GM12878 (cell line): ENCODE results near the gene CCDC63. TPM values are rescaled to one million over a fixed set of nuclear protein-coding genes. Genes with fewer than 3 reads are reported as not detected.
"Not testable (repeated sequence)": the region's sequence is repeated elsewhere in the genome, so short reads cannot be mapped to it uniquely, and the experiment has no call there.

ENCODE experiments used
- ATAC-seq: fragments of 200-7000 bp; cut with Tn5 transposase; 3 replicates; pipeline ENCODE4 v1.9.1; 2020; ENCODE audit warnings: mild to moderate bottlenecking, moderate library complexity
- BruUV-seq: library from RNA; stranded (reverse); fragments of 400-500 nt; replicated peaks from 2 replicates; lab custom pipeline; 2021; lab: Mats Ljungman, UMichigan
- CTCF ChIA-PET: fragments of 300-600 bp; sonication (Branson Sonifier 250); formaldehyde crosslinking; extraction: SDS; loops from one replicate; lab custom pipeline; 2021; ENCODE audit warnings: inconsistent platforms; lab: Yijun Ruan, JAX
- POLR2A ChIA-PET: fragments of 350-600 bp; formaldehyde crosslinking; extraction: SDS; loops from one replicate; lab custom pipeline; 2021; ENCODE audit warnings: inconsistent platforms; lab: Charles Lee
- RAD21 ChIA-PET: fragments of 300-600 bp; sonication (Branson Sonifier 250); formaldehyde crosslinking; loops from one replicate; lab custom pipeline; 2023; ENCODE audit warnings: antibody characterized with exemption; ENCODE audit not compliant: unreplicated experiment; lab: Charles Lee
- SMC1A ChIA-PET: fragments of 300-600 bp; sonication (Branson Sonifier 250); formaldehyde crosslinking; loops from one replicate; lab custom pipeline; 2023; ENCODE audit not compliant: unreplicated experiment, uncharacterized antibody; lab: Charles Lee
- DNase-seq: peaks from one replicate; pipeline ENCODE4 v3.0.0-alpha.2; 2011; ENCODE audit warnings: low read depth, low spot score
- FAIRE-seq: peaks from 3 replicates; lab custom pipeline; 2011; peaks lifted over from hg19 to GRCh38; lab: Jason Lieb, UNC
- H2AFZ ChIP-seq: 2 replicates; pipeline ENCODE4 v1.6.0; 2011; ENCODE audit warnings: low read depth, low read length, control low read depth; ENCODE audit not compliant: control insufficient read depth
- H3K27ac ChIP-seq: 2 replicates; pipeline ENCODE4 v1.5.1; 2011; ENCODE audit warnings: control low read depth; ENCODE audit not compliant: control insufficient read depth, insufficient read depth
- H3K27me3 ChIP-seq, 2 experiments: replicated peaks in 1 of 2; 2 replicates each; pipeline versions ENCODE4 v1.6.0 to v1.6.1; 2011; ENCODE audit warnings: low read length in 1 of 2; ENCODE audit not compliant: control insufficient read depth in 2 of 2, insufficient read depth in 2 of 2
- H3K36me3 ChIP-seq, 2 experiments: 2 replicates each; pipeline ENCODE4 v1.5.1; 2011; ENCODE audit warnings: low read length in 1 of 2; ENCODE audit not compliant: control insufficient read depth in 2 of 2, insufficient read depth in 2 of 2
- H3K4me1 ChIP-seq: 2 replicates; pipeline ENCODE4 v1.6.1; 2011; ENCODE audit warnings: mild to moderate bottlenecking, low read length, moderate library complexity, mixed read lengths; ENCODE audit not compliant: control insufficient read depth, insufficient read depth
- H3K4me2 ChIP-seq: 2 replicates; pipeline ENCODE4 v1.6.0; 2011; ENCODE audit warnings: control low read depth; ENCODE audit not compliant: control insufficient read depth, insufficient read depth
- H3K4me3 ChIP-seq: fragments of 200-600 bp; sonication (generic); 2 replicates; pipeline ENCODE4 v1.5.1; 2016
- H3K79me2 ChIP-seq: 2 replicates; pipeline ENCODE4 v1.6.0; 2011; ENCODE audit warnings: low read length; ENCODE audit not compliant: control insufficient read depth, insufficient read depth
- H3K9ac ChIP-seq: 2 replicates; pipeline ENCODE4 v1.8.0; 2011; ENCODE audit warnings: low read length, control low read depth, mixed read lengths; ENCODE audit not compliant: control insufficient read depth, insufficient read depth
- H3K9me3 ChIP-seq: replicated peaks from 3 replicates; pipeline ENCODE4 v1.5.1; 2011; ENCODE audit warnings: mild to moderate bottlenecking, low read length; ENCODE audit not compliant: control insufficient read depth, insufficient read depth
- H4K20me1 ChIP-seq: 2 replicates; pipeline ENCODE4 v1.6.0; 2011; ENCODE audit not compliant: control insufficient read depth, insufficient read depth
- MYC ChIP-seq: IDR thresholded peaks from 2 replicates; pipeline ENCODE4 v1.6.1; 2011; ENCODE audit warnings: mild to moderate bottlenecking, low read length, moderate library complexity, inconsistent platforms; ENCODE audit not compliant: insufficient read depth, insufficient replicate concordance, insufficient read length, severe bottlenecking
- SPI1 ChIP-seq: IDR thresholded peaks from 2 replicates; pipeline ENCODE4 v1.6.1; 2011; ENCODE audit warnings: low read depth, mild to moderate bottlenecking, low read length, moderate library complexity, borderline replicate concordance; ENCODE audit not compliant: insufficient read depth
- ZSCAN29 ChIP-seq: fragments of 450-650 bp; IDR thresholded peaks from 2 replicates; pipeline ENCODE4 v1.6.1; 2017; ENCODE audit warnings: mild to moderate bottlenecking, moderate library complexity
- WGBS: methylation state at CpG from one replicate; pipeline ENCODE4 v1.1.6; 2016; ENCODE audit warnings: low lambda C conversion rate; ENCODE audit not compliant: insufficient replicate concordance, insufficient coverage; ENCODE audit errors: missing lambda C conversion rate; 5-methylcytosine and 5-hydroxymethylcytosine counted together
- in situ Hi-C: fragments of 300-500 bp; cut with MboI; formaldehyde crosslinking; loops from 9 replicates; pipeline ENCODE4 v1.14.3; 2018; ENCODE audit warnings: mixed read lengths
- intact Hi-C: fragments of 100-400 bp; cut with micrococcal nuclease; formaldehyde crosslinking; loops from one replicate; pipeline ENCODE4 v1.14.2; 2022; ENCODE audit not compliant: unreplicated experiment
- polyA plus RNA-seq, 11 experiments: library from polyadenylated mRNA; depleted of rRNA in 4 of 11; unstranded in 6 of 11; stranded (reverse) in 5 of 11; fragments of >200 nt; fragmentation: Nextera tagmentation in 4 of 11; fragmentation: Illumina TruSeq in 1 of 11; extraction: Ambion mirVana in 4 of 11; extraction: Trizol in 1 of 11; gene quantifications; 1 replicate in 1 of 11; 2 replicates in 10 of 11; pipeline versions ENCODE4 v1.2.1 to v1.2.3, GENCODE V29; 2011 to 2016; ENCODE audit warnings: inconsistent platforms in 2 of 11, missing spikeins in 2 of 11, low read depth in 1 of 11
- total RNA-seq, 4 experiments: library from RNA; depleted of rRNA in 3 of 4; stranded (reverse); fragments of >200 nt in 3 of 4; fragmentation: Illumina TruSeq in 1 of 4; extraction: Trizol in 1 of 4; gene quantifications; 2 replicates each; pipeline versions ENCODE4 v1.2.1 to v1.2.3, GENCODE V29; 2013 to 2021
- TF ChIP-seq, protein P1 (sequence below): fragments of 450-650 bp; conservative IDR thresholded peaks from 2 replicates; pipeline ENCODE4 v1.6.1; 2017; ENCODE audit warnings: mild to moderate bottlenecking, moderate library complexity
- TF ChIP-seq, protein P2 (sequence below): fragments of 450-650 bp; formaldehyde crosslinking; IDR thresholded peaks from 2 replicates; pipeline ENCODE4 v1.5.0; 2022; ENCODE audit warnings: mild to moderate bottlenecking, missing genetic modification characterization

CCDC63 gene
- total and polyA plus RNA-seq, 10 of the 15 experiments (the other 5 are each of a cell fraction or from before 2014, with no cell fraction given) = not detected

DNA sequence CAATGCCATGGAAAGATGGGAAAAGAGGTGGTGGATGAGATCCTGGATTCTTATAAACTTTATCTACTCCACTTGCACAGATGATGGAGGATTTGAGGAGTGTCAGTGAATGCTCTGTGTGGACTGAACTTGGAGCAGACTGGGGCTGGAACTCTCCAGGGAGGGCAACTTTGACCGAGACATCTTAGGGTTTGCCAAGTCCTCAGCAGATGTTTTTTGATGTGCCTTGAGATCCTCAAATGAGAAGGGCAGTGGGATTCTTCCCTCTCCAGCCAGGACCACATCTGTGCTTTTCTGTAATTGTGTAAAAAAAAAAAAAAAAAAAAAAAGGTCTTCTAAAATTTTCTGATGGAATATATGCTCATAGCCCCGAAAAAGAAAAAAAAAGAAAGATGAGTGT, 96.6 kb downstream of the CCDC63 start (continued):
- TF ChIP-seq, protein P1, sequence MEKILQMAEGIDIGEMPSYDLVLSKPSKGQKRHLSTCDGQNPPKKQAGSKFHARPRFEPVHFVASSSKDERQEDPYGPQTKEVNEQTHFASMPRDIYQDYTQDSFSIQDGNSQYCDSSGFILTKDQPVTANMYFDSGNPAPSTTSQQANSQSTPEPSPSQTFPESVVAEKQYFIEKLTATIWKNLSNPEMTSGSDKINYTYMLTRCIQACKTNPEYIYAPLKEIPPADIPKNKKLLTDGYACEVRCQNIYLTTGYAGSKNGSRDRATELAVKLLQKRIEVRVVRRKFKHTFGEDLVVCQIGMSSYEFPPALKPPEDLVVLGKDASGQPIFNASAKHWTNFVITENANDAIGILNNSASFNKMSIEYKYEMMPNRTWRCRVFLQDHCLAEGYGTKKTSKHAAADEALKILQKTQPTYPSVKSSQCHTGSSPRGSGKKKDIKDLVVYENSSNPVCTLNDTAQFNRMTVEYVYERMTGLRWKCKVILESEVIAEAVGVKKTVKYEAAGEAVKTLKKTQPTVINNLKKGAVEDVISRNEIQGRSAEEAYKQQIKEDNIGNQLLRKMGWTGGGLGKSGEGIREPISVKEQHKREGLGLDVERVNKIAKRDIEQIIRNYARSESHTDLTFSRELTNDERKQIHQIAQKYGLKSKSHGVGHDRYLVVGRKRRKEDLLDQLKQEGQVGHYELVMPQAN = no peak
- TF ChIP-seq, all 136 proteins: peak for 0

DNA sequence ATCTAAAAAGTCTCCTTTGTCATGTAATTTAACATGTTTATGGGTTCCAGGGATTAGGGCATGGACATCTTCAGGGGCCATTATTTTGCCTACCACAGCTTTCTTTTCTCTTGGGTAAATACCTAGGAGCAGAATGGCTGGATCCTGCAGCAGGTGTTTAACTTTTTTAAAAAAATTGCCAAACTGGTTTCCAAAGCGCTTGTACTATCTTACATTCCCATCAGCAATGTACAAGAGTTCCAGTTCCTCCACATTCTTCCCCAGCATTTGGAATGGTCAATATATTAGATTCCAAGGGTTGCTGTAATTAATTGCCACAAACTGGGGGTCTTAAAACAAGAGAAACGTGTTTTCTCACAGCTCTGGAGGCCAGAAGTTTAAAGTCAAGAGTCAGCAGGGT, 101.3 kb downstream of the CCDC63 start:
- Histone ChIP-seq H3K79me2 (no peaks in the 10 kb centered on the region), H3K4me3 (no peak overlapping the region), H3K27me3 (no peaks in the 10 kb centered on the region), H3K36me3 (no peaks in the 10 kb centered on the region), H4K20me1 (no peaks in the 10 kb centered on the region), H3K4me2 (no peak overlapping the region), H3K27ac (no peak overlapping the region), H2AFZ (no peak overlapping the region), H3K4me1 (no peaks in the 10 kb centered on the region), H3K9ac (no peak overlapping the region), H3K9me3 (peaks cover 4% of the 10 kb centered on the region; the same call in 2 of the 3 replicates)
- SMC1A ChIA-PET = no interaction called here
- intact Hi-C loops = no loop called here
- 0% methylated on average over 2 of the region's 2 CpGs for WGBS
- POLR2A ChIA-PET = no interaction called here
- no peak for DNase-seq
- no peak for TF ChIP-seq ZSCAN29
- TF ChIP-seq SPI1 = no peak
- no peak for TF ChIP-seq MYC
- TF ChIP-seq, protein P2, sequence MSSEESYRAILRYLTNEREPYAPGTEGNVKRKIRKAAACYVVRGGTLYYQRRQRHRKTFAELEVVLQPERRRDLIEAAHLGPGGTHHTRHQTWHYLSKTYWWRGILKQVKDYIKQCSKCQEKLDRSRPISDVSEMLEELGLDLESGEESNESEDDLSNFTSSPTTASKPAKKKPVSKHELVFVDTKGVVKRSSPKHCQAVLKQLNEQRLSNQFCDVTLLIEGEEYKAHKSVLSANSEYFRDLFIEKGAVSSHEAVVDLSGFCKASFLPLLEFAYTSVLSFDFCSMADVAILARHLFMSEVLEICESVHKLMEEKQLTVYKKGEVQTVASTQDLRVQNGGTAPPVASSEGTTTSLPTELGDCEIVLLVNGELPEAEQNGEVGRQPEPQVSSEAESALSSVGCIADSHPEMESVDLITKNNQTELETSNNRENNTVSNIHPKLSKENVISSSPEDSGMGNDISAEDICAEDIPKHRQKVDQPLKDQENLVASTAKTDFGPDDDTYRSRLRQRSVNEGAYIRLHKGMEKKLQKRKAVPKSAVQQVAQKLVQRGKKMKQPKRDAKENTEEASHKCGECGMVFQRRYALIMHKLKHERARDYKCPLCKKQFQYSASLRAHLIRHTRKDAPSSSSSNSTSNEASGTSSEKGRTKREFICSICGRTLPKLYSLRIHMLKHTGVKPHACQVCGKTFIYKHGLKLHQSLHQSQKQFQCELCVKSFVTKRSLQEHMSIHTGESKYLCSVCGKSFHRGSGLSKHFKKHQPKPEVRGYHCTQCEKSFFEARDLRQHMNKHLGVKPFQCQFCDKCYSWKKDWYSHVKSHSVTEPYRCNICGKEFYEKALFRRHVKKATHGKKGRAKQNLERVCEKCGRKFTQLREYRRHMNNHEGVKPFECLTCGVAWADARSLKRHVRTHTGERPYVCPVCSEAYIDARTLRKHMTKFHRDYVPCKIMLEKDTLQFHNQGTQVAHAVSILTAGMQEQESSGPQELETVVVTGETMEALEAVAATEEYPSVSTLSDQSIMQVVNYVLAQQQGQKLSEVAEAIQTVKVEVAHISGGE (CRISPR knock-in tag) = no peak
- FAIRE-seq = no peak
- in situ Hi-C loops = no loop called here
- RAD21 ChIA-PET = no interaction called here
- no TSS peak for BruUV-seq
- CTCF ChIA-PET = interaction anchor here (1.5 kb wide), 1 partner anchor 11 kb away, joined by 7 read pairs; no protein-coding TSS in a partner anchor
- ATAC-seq = no peak

DNA sequence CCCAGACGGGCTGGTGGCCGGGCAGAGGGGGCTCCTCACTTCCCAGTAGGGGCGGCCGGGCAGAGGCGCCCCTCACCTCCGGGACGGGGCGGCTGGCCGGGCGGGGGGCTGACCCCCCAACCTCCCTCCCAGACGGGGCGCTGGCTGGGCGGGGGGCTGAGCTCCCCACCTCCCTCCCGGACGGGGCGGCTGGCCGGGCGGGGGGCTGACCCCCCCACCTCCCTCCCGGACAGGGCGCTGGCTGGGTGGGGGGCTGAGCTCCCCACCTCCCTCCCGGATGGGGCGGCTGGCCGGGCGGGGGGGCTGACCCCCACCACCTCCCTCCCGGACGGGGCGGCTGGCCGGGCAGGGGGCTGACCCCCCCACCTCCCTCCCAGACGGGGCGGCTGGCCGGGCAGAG, 103.7 kb downstream of the CCDC63 start:
- H4K20me1 ChIP-seq, in situ Hi-C loops, POLR2A ChIA-PET, DNase-seq, SMC1A ChIA-PET, H3K4me2 ChIP-seq, H3K4me1 ChIP-seq, H3K36me3 ChIP-seq, H3K9ac ChIP-seq, H3K27ac ChIP-seq, FAIRE-seq, H3K79me2 ChIP-seq, H3K9me3 ChIP-seq, H2AFZ ChIP-seq, H3K27me3 ChIP-seq, BruUV-seq, intact Hi-C loops, RAD21 ChIA-PET, H3K4me3 ChIP-seq, ATAC-seq: not testable (repeated sequence)
- WGBS = 80% methylated on average over 4 of the region's 31 CpGs
- CTCF ChIA-PET = interaction anchor here (0.8 kb wide), 1 partner anchor 31 kb away, joined by 3 read pairs; no protein-coding TSS in a partner anchor
